Stimulated activated CD8-positive, alpha-beta memory T cell treated with anti-CD3 and anti-CD28 coated beads, Interleukin-12 subunit alpha, Interleukin-12 subunit beta, amount 100 ng/mL, for 4 hours (primary cell): ENCODE measurements around the gene CLDN7.

ENCODE experiments used
- DNase-seq: peaks from one replicate; pipeline ENCODE4 v3.0.0-alpha.2; 2020; ENCODE audit warnings: low read depth

Gene CLDN7

GRCh38 chr17:7237266-7237760, 25.0 kb downstream of the CLDN7 start:
- no peak for DNase-seq

DNA sequence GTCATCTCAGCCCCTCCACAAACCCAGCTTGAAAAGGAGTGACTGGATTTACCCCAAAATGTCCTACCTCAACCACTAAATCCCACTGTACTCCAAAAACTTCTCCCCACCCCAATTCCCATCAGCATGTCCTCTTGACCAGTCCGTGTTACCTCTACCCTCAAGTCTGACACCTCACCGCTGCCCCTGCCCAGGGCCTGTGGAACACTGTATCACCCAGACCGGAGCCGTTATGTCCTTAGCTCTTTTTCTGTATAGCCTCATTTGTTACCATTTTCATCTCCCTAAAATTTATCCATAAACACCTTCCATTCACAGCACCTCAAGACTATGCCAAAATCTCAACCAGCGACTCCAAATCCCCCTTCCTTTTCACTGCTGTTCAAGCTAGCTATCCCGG, 25.5 kb downstream of the CLDN7 start:
- no peak for DNase-seq

DNA sequence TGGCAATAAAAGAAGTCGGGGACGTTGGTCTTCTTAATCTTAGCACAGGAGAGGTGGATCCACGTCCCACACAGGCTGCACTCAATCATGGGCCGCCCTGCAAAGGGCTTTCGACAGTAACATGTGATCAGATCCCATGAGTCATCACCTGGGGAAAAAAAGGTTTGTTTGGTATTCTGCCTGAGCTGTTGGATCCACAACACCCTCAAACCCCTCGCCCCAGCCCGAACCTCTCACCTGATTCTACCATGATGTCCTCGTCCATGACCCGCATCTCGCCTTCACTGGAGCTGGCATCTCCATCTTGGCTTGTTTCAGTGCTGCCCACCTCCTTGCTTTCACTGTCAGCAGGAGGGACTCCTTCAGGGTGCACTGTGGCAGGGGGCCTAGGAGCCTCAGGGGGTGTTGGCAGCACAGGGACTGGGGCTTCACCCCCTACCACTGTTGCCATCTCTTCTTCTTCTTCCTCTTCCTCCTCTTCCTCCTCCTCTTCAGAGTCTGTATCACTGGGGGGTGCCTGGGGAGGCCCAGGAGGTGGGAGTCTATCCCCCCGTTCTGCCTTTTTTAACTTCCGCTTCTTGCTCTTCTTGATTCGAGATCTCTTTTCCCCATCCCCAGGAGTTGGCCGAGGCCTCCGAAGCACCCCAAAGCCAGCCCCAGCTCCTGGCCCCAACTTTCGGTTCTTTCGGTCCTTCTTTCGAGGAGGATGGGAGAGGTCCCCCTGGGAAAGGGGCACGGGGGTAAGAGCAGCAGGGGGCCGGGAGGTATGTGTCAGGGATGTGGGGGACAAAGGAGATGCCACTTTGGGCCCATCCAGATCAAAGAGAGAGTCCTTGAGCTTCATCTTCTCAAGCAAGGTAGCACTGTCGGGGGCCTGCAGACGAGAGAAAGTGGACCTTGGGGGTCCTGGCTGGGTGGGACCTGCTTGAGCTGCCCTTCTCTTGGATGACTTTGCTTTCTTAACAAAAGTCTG, 26.3 kb downstream of the CLDN7 start:
- DNase-seq: no peak

DNA sequence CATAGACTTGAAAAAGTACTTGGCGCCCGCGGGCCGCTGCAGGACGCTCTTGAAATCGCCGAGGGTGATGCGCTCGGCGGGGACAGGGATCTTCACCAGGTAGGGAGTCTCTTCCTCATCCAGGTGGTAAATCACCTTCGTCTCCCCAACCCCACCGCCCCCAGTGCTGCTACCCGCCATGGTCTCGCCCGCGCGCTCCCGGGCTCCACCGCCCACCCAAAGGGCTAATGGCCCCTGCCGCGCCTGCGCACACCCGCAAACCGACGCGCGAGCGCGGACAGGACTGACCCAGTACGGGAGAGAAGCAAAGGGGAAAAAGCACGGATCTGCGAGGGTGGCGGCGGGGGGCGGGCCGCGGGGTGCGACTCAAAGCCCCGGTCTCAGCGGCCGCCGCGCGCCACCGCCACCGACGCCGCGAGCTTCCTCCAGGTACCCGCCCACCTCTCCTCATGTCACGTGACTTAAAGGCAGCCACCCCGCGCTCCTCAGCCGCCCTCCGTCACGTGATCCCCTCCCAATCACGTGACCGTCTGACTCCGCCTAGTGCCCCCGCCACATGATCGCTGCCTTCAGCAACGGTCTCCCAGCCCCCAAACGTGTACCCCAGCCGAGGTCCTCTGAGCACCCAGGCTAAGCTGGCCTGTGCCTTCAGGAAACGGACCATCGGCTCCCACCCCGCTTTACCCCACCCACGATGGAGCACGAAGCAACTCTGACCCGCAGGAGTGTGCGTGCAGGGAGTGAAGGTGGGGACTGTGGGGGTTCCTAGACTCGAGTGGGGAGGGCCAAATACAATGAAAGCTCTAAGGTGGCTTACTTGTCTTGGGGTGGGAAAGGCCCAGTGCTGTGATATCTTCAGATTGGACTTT, 28.0 kb downstream of the CLDN7 start, which contains the start of gene DVL2:
Gene DVL2 (minus strand): TSS at position 435 of the 869 bp plus-strand sequence. CDS start 255 bp downstream, at position 180.
- peak; percentile 91 for DNase-seq

DNA sequence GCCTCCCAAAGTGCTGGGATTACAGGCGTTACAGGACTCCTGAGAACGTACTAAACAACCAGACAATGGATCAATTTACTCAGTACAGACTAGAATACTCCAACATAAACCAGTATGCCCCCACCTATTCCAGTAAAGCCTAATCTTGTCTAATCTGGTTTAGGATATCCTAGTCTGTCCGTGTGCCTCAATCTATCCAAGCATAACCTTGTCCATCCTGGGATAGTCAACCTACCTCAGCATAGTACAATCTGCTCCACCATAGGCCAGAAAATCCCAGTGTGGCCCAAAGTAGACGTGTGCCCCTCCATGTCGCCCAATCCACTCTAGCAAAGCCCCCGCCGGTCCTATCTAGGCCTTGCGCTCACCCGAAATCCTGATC, 28.6 kb downstream of the CLDN7 start:
- DNase-seq: no peak

DNA sequence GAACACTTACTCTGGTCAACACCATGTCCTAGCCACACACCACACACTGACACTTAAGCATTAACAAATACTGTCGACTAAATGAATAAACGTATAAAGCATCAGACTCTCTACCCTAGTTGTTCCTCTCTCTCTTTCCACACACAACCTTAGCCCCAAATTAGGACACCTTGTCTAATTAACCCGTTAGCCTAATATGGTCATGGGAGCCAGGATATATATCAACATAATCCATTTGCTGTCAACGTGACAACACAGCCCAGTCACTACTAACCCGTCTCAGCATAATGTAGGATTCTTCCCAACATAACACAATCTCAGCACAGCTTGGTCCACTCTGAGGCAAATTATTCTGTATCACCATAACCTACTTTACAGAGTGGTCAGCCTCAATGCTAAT, 30.2 kb downstream of the CLDN7 start:
- DNase-seq: no peak

GRCh38 chr17:7229504-7229903, 32.8 kb downstream of the CLDN7 start:
- no peak for DNase-seq

- DNase-seq: no peak
Measured at GRCh38 chr17:7228920-7229319, 33.4 kb downstream of the CLDN7 start.

GRCh38 chr17:7226721-7227710, 35.3 kb downstream of the CLDN7 start:
- no peak for DNase-seq

- DNase-seq: no peak
Measured at GRCh38 chr17:7225711-7226331, 36.5 kb downstream of the CLDN7 start.

DNA sequence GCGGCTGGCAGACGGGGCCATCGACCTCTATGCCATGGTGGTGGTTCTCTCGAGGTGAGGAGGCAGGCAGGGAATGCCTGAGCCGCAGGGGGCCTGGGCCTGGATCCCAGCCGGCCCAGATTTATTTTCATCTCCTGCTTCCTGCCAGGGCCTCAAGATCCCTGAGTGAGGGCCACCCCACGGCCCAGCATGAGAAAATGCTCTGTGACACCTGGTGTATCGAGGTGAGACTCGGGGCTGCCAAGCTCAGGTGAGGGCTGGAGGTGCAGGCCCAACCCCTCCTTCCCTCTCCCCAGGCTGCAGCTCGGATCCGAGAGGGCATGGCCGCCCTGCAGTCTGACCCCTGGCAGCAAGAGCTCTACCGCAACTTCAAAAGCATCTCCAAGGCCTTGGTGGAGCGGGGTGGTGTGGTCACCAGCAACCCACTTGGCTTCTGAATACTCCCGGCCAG, 37.6 kb downstream of the CLDN7 start:
- DNase-seq: no peak

GRCh38 chr17:7224110-7224509, 38.2 kb downstream of the CLDN7 start:
- DNase-seq: no peak

GRCh38 chr17:7223375-7223774, 38.9 kb downstream of the CLDN7 start:
- DNase-seq: no peak

GRCh38 chr17:7222972-7223292, 39.3 kb downstream of the CLDN7 start:
- DNase-seq: no peak

DNA sequence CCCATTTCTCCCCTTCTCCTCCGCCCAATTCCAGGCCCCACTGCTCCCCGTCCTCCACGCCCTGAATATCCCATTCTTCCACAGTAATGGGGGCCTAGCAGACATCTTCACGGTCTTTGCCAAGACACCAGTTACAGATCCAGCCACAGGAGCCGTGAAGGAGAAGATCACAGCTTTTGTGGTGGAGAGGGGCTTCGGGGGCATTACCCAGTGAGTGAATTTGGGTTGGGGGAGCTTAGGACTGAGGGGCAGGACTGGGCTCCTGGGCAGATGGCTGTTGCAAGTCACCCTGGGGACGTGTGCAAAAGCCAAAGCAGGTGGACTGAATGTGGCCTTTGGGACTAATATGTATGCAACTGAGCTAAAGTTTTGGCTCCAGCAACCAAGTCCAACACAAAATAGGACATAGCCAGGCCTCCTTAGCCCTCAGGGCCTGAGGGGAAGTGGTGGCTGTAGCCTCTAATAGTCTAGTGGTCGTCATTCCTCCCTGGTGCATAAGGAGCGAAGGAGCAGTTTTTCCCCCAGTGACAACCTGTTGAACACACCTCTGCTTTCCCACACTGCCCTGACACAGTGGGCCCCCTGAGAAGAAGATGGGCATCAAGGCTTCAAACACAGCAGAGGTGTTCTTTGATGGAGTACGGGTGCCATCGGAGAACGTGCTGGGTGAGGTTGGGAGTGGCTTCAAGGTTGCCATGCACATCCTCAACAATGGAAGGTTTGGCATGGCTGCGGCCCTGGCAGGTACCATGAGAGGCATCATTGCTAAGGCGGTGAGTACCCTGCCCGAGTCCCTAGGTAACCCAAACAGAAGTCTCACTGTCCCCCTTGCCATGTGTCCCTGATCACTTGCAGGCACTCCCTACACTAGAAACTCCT, 39.9 kb downstream of the CLDN7 start:
- DNase-seq: no peak

- no peak for DNase-seq
Measured at GRCh38 chr17:7221278-7222092, 40.8 kb downstream of the CLDN7 start.

GRCh38 chr17:7220593-7221277, 41.5 kb downstream of the CLDN7 start:
- DNase-seq: no peak

DNA sequence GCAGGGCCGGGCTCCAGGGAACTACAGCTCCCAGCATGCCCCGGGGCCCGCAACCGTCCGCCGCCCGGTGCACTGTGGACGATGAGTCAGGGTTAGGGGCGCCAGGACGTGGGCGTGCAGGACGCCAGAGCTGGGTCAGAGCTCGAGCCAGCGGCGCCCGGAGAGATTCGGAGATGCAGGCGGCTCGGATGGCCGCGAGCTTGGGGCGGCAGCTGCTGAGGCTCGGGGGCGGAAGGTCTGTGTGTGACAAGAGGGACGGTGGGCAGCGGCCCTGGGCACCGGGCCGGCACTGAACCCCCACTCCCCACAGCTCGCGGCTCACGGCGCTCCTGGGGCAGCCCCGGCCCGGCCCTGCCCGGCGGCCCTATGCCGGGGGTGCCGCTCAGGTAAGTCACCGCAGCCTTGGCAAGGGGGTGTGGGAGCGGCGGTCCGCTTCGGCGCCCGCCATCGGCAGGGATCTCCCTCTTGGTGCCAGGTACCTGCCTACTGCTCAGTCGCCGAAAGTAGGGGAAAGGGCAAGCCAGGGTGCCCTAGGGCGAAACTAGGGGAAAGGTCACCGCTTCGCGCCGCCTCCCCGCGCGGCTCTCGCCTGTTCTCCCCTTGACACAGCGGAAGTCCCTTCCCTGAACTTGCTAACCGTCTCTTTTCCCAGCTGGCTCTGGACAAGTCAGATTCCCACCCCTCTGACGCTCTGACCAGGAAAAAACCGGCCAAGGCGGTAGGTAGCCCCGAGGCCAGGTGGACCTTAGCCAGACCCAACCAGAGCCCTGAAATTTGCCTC, 42.3 kb downstream of the CLDN7 start, which contains the start of the genes ACADVL and DLG4:
Gene ACADVL (plus strand): TSS at position 127 of the 781 bp plus-strand sequence. CDS start 47 bp downstream, at position 174.
Gene DLG4 (minus strand): TSS at position 25 of the 781 bp plus-strand sequence.
- DNase-seq: peak; percentile 67
